Measurements from ENCODE around the gene EML6.

Gene EML6

DNA sequence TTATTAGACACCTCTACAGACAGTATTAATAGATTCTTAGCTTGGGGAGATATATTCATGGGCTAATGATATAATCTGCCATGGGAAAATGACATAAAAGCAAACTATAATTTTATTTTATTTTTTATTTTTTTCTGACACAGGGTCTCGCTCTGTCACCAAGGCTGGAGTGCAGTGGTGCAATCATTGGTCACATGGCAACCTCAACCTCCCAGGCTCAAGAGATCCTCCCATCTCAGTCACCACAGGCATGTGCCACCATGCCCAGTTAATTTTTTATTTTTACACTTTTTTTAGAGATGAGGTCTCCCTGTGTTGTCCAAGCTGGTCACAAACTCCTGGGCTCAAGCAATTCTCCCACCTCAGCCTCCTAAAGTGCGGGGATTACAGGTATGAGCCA, 287.5 kb downstream of the EML6 start:
- no peaks in the 10 kb centered on the region for H3K27me3 ChIP-seq (replicated peaks; ENCODE audit: control insufficient read depth, insufficient read depth, low read length, poor library complexity, severe bottlenecking)
- peak overlapping the region; percentile 35 for H3K27ac ChIP-seq (ENCODE audit: insufficient read depth, low read length, poor library complexity, severe bottlenecking)
- no peaks in the 10 kb centered on the region for H3K9me3 ChIP-seq (ENCODE audit: control insufficient read depth, low read length)
- H3K4me3 ChIP-seq (ENCODE audit: insufficient read depth, low read depth, low read length, poor library complexity, severe bottlenecking), result no peak overlapping the region
- H3K4me1 ChIP-seq (ENCODE audit: control insufficient read depth, insufficient read depth, low read length, poor library complexity, severe bottlenecking), result peaks cover 21% of the 10 kb centered on the region
- no peaks in the 10 kb centered on the region for H3K36me3 ChIP-seq (ENCODE audit: control insufficient read depth, insufficient read depth, low read length)
- no peak for DNase-seq

DNA sequence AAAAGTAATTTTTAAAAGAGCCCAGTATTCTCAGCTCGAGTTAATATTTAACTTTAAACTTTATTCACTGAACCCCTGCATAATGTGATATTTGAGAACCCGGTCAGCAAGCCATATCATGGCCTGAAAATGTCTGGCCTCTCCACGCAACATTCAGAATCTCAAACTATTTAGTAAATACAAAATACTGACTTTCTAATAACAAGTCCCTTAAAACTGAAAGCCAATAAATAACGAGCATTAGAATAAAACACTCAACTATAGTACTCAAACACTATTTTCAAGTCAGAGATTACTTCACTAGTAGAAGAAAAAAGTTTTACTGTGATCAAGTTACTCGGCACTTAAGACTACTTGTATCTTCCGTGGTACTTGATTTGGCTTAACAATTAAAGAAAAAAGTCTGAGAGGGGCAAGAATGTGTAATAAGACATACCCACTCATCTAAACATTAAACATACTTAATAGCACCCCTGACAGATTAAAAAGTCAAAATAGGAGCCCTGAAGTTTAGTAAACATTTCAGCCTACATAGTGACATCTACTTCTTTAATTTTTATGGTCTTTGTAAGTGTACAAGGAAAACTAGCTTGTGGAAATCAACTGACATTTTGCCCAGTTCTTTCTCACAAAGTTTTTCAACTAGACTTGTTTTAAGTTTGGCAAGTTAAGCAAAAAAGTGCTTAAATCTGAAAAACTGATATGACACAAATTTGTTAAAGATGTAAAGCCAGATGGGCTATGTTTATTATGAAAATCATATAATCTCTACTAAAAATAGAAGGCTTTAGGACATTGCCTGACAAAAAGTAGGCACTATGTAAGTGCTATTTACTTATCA, 288.6 kb downstream of the EML6 start:
- no peaks in the 10 kb centered on the region for H3K9me3 ChIP-seq (ENCODE audit: control insufficient read depth, low read length)
- no peaks in the 10 kb centered on the region for H3K27me3 ChIP-seq (replicated peaks; ENCODE audit: control insufficient read depth, insufficient read depth, low read length, poor library complexity, severe bottlenecking)
- DNase-seq, result no peak
- H3K36me3 ChIP-seq (ENCODE audit: control insufficient read depth, insufficient read depth, low read length), result no peaks in the 10 kb centered on the region
- H3K4me1 ChIP-seq (ENCODE audit: control insufficient read depth, insufficient read depth, low read length, poor library complexity, severe bottlenecking), result peaks cover 13% of the 10 kb centered on the region
- no peak overlapping the region for H3K27ac ChIP-seq (ENCODE audit: insufficient read depth, low read length, poor library complexity, severe bottlenecking)
- H3K4me3 ChIP-seq (ENCODE audit: insufficient read depth, low read depth, low read length, poor library complexity, severe bottlenecking), result no peak overlapping the region

GRCh38 chr2:55012672-55013484, 289.4 kb downstream of the EML6 start:
- peaks cover 9% of the 10 kb centered on the region for H3K4me1 ChIP-seq (ENCODE audit: control insufficient read depth, insufficient read depth, low read length, poor library complexity, severe bottlenecking)
- H3K27ac ChIP-seq (ENCODE audit: insufficient read depth, low read length, poor library complexity, severe bottlenecking), result no peak overlapping the region
- H3K9me3 ChIP-seq (ENCODE audit: control insufficient read depth, low read length), result no peaks in the 10 kb centered on the region
- no peak for DNase-seq
- H3K36me3 ChIP-seq (ENCODE audit: control insufficient read depth, insufficient read depth, low read length), result no peaks in the 10 kb centered on the region
- no peaks in the 10 kb centered on the region for H3K27me3 ChIP-seq (replicated peaks; ENCODE audit: control insufficient read depth, insufficient read depth, low read length, poor library complexity, severe bottlenecking)
- H3K4me3 ChIP-seq (ENCODE audit: insufficient read depth, low read depth, low read length, poor library complexity, severe bottlenecking), result no peak overlapping the region

DNA sequence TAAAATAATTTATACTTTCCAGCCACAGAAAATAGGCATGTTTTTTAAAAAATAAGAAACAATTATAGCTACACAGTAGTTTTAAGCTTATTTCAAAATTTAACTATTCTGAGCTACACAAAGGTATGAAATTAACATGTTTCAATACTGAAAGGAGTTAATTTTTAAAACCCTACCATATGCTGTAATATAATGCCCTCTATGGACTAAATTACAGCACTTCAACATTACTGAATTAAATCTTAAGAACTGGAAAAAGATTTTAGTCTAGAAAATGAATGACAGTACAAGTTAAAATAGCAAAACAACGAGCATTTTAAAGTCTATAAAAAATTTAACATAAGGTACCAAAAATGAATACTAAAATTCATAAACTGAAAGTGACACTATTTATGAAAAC, 290.5 kb downstream of the EML6 start:
- Histone ChIP-seq H3K4me1 (ENCODE audit: control insufficient read depth, insufficient read depth, low read length, poor library complexity, severe bottlenecking) (peaks cover 9% of the 10 kb centered on the region), H3K27me3 (replicated peaks; ENCODE audit: control insufficient read depth, insufficient read depth, low read length, poor library complexity, severe bottlenecking) (no peaks in the 10 kb centered on the region), H3K27ac (ENCODE audit: insufficient read depth, low read length, poor library complexity, severe bottlenecking) (no peak overlapping the region), H3K36me3 (ENCODE audit: control insufficient read depth, insufficient read depth, low read length) (no peaks in the 10 kb centered on the region), H3K9me3 (ENCODE audit: control insufficient read depth, low read length) (no peaks in the 10 kb centered on the region), H3K4me3 (ENCODE audit: insufficient read depth, low read depth, low read length, poor library complexity, severe bottlenecking) (no peak overlapping the region)
- no peak for DNase-seq

DNA sequence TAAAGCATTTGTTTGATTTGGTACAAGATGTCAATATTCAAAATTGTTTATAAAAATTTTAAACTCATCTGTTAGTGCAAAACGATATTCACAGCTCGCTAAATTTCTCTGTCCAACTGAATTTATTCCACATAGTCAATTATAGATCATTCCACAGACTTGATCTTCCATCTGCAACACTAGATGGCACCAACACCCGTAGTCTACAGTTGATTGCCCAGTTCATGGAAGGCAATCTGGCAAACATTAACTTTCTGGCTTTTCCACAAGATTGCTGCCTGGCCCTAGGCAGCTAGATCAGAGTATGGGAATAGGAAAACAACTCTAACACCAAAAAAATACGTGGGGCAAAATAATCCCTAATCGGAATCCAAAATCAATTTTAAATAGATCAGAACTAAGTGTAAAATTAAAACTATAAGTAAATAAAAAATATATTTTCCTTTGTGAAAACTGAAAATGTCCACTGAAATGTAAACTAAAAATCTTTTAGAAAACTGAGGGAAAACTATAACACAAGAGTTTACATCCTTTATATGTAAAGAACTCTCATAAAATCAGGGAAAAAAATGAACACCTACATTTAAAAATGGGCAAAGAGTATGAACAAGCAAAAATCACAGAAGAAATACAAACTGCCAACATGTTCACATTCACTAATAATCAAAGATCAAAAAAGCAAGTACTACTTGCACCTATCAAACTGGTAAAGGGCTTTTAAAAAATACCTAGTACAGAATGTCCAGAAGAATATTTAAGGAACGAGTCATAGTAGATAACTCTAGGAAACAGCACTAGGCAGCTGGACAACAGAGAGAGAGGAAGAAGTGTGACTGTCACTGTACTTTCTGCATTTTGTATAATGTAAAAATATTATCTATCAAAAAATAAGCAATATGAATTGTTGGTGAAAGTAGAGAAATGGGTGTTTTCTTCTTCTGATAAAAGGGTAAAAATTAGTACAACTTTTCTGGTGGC, 291.8 kb downstream of the EML6 start:
- Histone ChIP-seq H3K4me1 (ENCODE audit: control insufficient read depth, insufficient read depth, low read length, poor library complexity, severe bottlenecking) (peaks cover 9% of the 10 kb centered on the region), H3K27ac (ENCODE audit: insufficient read depth, low read length, poor library complexity, severe bottlenecking) (no peak overlapping the region), H3K4me3 (ENCODE audit: insufficient read depth, low read depth, low read length, poor library complexity, severe bottlenecking) (no peak overlapping the region), H3K36me3 (ENCODE audit: control insufficient read depth, insufficient read depth, low read length) (no peaks in the 10 kb centered on the region), H3K9me3 (ENCODE audit: control insufficient read depth, low read length) (no peaks in the 10 kb centered on the region), H3K27me3 (replicated peaks; ENCODE audit: control insufficient read depth, insufficient read depth, low read length, poor library complexity, severe bottlenecking) (no peaks in the 10 kb centered on the region)
- DNase-seq, result peak in 1 of 3 donors; percentile 13

DNA sequence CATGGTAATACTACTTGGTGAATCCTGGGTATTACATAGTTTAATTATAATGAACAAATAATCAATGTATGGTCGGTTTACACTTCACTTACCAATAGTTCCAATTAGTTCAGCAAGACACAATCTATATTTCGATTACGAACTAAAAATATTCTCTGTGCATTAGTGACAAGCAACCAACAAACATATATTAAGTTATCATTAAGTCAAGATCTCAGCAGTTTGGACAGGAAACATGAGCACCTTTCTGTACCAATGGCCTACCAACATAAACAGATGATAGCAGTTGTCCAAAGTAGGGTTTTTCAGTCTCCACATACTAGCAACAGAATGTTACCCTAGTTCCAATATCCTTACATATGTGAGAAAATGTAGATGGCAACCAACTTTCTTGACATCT, 294.0 kb downstream of the EML6 start:
- H3K27ac ChIP-seq (ENCODE audit: insufficient read depth, low read length, poor library complexity, severe bottlenecking), result no peak overlapping the region
- no peak for DNase-seq
- no peaks in the 10 kb centered on the region for H3K4me1 ChIP-seq (ENCODE audit: control insufficient read depth, insufficient read depth, low read length, poor library complexity, severe bottlenecking)
- H3K27me3 ChIP-seq (replicated peaks; ENCODE audit: control insufficient read depth, insufficient read depth, low read length, poor library complexity, severe bottlenecking), result no peaks in the 10 kb centered on the region
- no peaks in the 10 kb centered on the region for H3K9me3 ChIP-seq (ENCODE audit: control insufficient read depth, low read length)
- H3K36me3 ChIP-seq (ENCODE audit: control insufficient read depth, insufficient read depth, low read length), result no peaks in the 10 kb centered on the region
- no peak overlapping the region for H3K4me3 ChIP-seq (ENCODE audit: insufficient read depth, low read depth, low read length, poor library complexity, severe bottlenecking)

DNA sequence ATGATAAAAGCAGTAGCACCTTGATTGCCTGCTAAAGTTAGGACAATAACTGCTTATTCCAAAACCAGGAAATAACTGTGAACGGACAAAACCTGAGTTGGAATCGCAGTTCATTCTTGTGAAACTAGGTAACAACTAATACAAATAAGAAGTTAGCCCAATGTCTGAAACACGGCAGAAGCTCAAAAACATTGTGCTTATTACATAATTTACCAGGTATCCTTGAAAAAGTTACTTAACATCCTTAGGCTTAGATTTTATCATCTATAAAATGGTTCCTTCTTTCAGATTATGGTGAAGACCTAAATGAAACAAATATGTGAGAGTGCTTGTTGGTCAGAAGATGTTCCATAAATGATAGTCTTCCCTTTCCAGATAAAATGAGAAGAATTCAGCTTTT, 294.4 kb downstream of the EML6 start:
- Histone ChIP-seq H3K27ac (ENCODE audit: insufficient read depth, low read length, poor library complexity, severe bottlenecking) (no peak overlapping the region), H3K27me3 (replicated peaks; ENCODE audit: control insufficient read depth, insufficient read depth, low read length, poor library complexity, severe bottlenecking) (no peaks in the 10 kb centered on the region), H3K4me3 (ENCODE audit: insufficient read depth, low read depth, low read length, poor library complexity, severe bottlenecking) (no peak overlapping the region), H3K4me1 (ENCODE audit: control insufficient read depth, insufficient read depth, low read length, poor library complexity, severe bottlenecking) (no peaks in the 10 kb centered on the region), H3K36me3 (ENCODE audit: control insufficient read depth, insufficient read depth, low read length) (no peaks in the 10 kb centered on the region), H3K9me3 (ENCODE audit: control insufficient read depth, low read length) (no peaks in the 10 kb centered on the region)
- no peak for DNase-seq

GRCh38 chr2:55018619-55019018, 295.2 kb downstream of the EML6 start:
- no peak overlapping the region for H3K27ac ChIP-seq (ENCODE audit: insufficient read depth, low read length, poor library complexity, severe bottlenecking)
- no peaks in the 10 kb centered on the region for H3K4me1 ChIP-seq (ENCODE audit: control insufficient read depth, insufficient read depth, low read length, poor library complexity, severe bottlenecking)
- no peaks in the 10 kb centered on the region for H3K27me3 ChIP-seq (replicated peaks; ENCODE audit: control insufficient read depth, insufficient read depth, low read length, poor library complexity, severe bottlenecking)

DNA sequence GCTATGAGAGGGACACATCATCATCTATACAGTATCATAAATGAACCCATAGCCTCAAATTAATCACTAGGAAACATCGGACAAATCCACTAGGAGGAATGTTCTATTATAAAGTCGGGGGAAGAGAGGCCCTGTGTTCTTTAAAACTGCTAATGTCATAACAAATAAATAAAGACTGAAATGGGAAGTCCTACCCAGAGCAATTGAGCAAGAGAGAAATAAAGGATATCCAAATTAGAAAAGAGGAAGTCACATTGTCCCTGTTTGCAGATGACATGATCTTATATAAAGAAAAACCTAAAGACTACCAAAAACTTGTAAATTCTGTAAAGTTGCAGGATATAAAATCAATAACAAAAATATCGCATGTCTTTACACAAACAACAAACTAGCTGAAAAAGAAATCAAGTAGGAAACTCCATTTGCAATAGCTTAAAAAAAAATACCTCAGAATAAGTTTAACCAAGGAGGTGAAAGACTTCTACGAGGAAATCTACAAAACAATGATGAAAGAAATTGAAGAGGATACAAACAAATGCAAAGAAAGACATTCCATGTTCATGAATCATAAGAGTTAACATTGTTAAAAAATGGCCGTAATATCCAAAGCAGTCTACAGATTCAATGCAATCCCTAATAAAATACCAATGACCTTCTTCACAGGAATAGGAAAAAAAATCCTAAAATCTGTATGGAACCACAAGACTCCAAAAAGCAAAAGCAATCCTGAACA, 296.2 kb downstream of the EML6 start:
- no peak for DNase-seq
- no peak overlapping the region for H3K4me3 ChIP-seq (ENCODE audit: insufficient read depth, low read depth, low read length, poor library complexity, severe bottlenecking)
- H3K36me3 ChIP-seq (ENCODE audit: control insufficient read depth, insufficient read depth, low read length), result no peaks in the 10 kb centered on the region
- H3K9me3 ChIP-seq (ENCODE audit: control insufficient read depth, low read length), result no peaks in the 10 kb centered on the region
- H3K27me3 ChIP-seq (replicated peaks; ENCODE audit: control insufficient read depth, insufficient read depth, low read length, poor library complexity, severe bottlenecking), result no peaks in the 10 kb centered on the region
- H3K4me1 ChIP-seq (ENCODE audit: control insufficient read depth, insufficient read depth, low read length, poor library complexity, severe bottlenecking), result no peaks in the 10 kb centered on the region
- no peak overlapping the region for H3K27ac ChIP-seq (ENCODE audit: insufficient read depth, low read length, poor library complexity, severe bottlenecking)

More at GRCh38 chr2:55018619-55019018, 295.2 kb downstream of the EML6 start:
- Histone ChIP-seq H3K36me3 (ENCODE audit: control insufficient read depth, insufficient read depth, low read length) (no peaks in the 10 kb centered on the region), H3K9me3 (ENCODE audit: control insufficient read depth, low read length) (no peaks in the 10 kb centered on the region), H3K4me3 (ENCODE audit: insufficient read depth, low read depth, low read length, poor library complexity, severe bottlenecking) (no peak overlapping the region)
- no peak for DNase-seq
